HG03280 (cell line): ENCODE results near the gene LAT.
"Not testable (repeated sequence)": the region's sequence is repeated elsewhere in the genome, so short reads cannot be mapped to it uniquely, and the experiment has no call there.

Source experiments
- ATAC-seq: cut with Tn5 transposase; IDR thresholded peaks from one replicate; pipeline ENCODE4 v1.9.1; 2021; ENCODE audit warnings: mild to moderate bottlenecking, moderate library complexity; ENCODE audit not compliant: unreplicated experiment

Gene LAT, protein sequence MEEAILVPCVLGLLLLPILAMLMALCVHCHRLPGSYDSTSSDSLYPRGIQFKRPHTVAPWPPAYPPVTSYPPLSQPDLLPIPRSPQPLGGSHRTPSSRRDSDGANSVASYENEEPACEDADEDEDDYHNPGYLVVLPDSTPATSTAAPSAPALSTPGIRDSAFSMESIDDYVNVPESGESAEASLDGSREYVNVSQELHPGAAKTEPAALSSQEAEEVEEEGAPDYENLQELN

DNA sequence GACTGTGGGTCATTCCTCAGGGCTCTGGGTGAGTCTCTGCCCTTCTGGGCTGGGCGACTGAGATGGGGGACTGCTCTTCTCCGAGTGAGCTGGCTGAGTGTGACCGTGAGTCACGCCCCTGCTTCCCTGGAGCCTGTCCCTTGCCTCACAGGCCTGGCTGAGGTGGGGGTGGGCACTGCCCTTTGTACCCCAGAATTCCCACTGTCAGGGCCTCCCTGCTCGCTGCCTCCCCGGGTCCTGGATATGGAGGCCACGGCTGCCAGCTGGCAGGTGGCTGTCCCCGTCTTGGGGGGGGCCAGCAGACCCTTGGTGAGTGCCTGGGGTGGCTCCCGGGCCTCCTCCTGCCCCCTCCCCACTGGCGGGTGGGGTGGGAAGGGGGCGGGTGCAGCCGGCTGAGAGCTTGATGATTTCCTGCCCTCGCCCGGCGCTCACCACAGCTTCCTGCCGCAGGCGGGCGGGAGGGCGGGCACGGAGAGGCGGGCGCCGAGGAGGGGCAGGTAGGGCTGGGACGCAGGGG is at the start of gene LAT:
TSS of gene LAT (plus strand) at position 434 of the 517 bp plus-strand sequence. CDS start 366 bp downstream, outside the sequence.
- ATAC-seq, result no peak

DNA sequence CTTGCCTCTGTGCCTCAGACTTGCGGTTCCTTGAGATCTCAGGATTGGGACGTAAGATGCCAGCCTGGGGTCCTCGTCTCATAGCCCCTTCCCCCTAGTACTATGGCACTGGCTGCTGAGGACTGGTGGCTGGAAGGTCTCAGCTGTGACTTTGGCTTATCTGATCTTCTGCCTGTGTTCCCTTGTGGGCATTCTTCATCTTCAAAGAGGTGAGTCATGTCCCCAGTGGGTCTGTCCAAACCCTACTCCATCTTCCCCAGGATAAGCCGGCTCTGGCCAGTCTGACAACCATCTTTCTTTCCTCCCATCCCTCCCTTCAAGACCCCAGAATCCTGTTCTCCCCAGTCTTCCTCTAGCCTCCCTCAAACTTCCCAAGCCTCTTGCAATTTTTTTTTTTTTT is 49.5 kb upstream of the LAT start:
- no peak for ATAC-seq

DNA sequence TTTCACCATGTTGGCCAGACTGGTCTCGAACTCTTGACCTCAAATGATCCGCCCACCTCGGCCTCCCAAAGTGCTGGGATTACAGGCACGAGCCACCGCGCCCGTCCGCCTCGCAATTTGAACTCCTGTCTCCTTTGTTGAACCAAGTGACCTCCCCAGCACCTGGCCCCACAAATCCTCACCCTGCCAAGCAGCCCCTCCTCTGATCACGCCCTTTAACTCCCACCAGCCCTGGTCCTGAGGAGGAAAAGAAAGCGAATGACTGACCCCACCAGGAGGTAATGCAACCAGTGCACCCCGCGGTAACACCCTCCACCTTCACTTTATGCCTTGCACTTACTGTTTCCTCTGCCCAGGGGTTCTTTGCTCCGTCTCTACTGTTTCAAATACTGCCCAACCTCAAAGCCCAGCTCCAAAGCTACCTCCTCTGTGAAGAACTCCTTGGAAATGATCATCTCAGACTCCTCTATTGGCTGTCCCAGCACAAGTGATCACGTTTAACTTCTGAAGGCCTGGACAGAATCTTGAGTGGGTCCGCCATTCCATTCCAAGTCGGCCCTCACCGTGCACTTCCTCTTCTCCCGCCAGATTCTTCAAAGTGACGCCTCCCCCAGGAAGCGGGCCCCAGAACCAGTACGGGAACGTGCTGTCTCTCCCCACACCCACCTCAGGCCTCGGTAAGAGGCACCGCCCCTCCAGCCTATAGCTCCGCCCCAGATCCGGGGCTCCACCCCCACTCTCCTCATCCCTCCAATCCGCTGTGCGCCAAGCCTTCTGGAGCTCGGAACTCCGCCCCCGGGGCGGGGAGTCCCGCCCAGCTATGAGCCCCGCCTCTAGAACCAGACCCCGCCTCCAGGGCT is 48.7 kb upstream of the LAT start:
- peak; percentile 64 for ATAC-seq

DNA sequence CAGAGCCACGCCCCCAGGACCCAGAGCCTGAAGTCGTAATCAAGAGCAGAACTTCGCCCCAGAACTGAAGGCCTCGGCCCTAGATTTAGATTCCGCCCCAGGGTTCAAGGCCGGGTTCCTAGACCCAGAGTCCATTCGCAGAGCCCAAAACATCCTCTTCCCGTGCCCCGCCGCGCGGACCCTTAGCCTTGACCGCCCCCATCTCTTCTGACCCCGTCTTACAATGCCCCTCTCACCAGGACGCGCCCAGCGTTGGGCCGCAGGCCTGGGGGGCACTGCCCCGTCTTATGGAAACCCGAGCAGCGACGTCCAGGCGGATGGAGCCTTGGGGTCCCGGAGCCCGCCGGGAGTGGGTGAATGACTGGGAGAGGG is 48.1 kb upstream of the LAT start:
- no peak for ATAC-seq

DNA sequence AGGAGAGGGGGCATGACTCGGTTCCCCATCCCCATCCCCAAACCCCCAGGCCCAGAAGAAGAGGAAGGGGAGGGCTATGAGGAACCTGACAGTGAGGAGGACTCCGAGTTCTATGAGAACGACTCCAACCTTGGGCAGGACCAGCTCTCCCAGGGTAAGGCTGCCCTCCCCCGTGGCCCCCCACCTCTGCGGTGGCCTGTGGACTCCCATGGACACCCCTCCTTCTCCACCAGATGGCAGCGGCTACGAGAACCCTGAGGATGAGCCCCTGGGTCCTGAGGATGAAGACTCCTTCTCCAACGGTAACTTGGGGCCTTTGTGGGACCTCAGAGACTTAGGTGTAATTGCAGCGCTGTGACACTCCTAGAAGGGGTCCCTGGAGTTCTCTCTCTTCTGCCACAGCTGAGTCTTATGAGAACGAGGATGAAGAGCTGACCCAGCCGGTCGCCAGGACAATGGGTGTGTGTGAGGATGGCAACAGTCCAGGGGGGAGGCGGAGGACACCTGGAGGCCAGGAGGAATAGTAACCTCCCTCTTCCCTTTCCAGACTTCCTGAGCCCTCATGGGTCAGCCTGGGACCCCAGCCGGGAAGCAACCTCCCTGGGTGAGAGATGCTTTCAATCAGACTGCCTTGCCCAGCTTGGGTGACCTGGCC is 47.5 kb upstream of the LAT start:
- no peak for ATAC-seq

DNA sequence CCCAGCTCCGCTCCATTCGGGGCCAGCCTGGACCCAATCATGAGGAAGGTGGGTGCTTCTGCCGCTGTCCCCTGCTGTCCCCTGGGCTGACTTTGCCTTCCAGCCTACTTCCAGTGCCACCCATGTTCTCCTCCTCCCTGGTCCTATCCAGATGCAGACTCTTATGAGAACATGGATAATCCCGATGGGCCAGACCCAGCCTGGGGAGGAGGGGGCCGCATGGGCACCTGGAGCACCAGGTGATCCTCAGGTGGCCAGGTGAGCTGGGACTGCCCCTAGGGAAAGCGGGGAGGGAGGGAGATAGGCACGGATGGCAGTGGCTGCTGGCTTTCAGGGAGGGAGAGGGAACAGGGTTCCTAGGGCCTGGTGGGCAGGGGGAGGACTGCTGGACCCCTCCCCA is 46.1 kb upstream of the LAT start:
- no peak for ATAC-seq

DNA sequence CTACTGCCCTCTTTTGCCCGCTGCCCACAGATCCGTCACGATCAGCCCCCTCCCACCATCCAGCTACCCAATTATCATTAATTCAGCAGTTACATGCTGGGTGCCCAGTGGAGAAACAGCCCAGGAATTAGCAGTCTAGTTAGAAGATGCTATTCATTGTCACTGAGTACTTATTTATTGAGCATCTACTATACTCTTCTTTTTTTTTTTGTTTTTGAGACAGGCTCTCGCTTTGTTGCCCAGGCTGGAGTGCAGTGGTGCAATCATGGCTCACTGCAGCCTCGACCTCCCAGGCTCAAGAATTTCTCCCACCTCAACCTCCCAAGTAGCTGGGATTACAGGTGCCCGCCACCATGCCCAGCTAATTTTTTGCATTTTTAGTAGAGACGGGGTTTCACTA is 45.0 kb upstream of the LAT start:
- not testable (repeated sequence) for ATAC-seq

DNA sequence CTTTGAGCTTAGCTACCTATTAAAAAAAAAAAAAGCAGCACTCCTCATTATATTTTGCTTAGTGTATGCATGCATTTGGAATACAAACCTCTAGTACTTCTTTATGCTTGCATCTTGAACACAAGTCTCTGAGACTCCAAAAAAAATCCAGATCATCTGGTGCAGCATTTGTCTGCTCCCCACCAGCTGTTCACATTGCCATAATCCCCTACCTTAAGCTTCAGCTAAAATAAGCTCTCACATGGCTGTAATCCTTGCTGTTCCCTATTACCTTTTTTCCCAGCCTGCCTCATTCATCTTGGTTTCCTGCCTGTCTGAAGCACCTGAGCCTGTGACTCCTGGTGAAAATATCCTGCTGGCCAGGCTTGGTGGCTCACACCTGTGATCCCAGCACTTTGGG is 41.6 kb upstream of the LAT start:
- no peak for ATAC-seq

DNA sequence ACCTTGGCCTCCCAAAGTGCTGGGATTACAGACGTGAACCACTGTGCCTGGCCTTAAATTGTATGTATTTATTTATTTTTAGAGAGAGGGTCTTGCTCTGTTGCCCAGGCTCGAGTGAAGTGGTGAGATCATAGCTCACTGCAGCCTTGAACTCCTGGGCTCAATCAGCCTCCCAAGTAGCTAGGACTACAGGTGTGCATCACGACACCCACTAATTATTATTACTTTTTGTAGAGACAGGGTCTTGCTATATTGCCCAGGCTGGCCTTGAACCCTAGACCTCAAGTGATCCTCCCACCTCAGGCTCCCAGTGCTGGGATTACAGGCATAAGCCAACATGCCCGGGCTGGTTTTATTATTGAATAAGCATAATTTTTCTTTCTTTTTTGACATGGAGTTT is 38.2 kb upstream of the LAT start:
- no peak for ATAC-seq

DNA sequence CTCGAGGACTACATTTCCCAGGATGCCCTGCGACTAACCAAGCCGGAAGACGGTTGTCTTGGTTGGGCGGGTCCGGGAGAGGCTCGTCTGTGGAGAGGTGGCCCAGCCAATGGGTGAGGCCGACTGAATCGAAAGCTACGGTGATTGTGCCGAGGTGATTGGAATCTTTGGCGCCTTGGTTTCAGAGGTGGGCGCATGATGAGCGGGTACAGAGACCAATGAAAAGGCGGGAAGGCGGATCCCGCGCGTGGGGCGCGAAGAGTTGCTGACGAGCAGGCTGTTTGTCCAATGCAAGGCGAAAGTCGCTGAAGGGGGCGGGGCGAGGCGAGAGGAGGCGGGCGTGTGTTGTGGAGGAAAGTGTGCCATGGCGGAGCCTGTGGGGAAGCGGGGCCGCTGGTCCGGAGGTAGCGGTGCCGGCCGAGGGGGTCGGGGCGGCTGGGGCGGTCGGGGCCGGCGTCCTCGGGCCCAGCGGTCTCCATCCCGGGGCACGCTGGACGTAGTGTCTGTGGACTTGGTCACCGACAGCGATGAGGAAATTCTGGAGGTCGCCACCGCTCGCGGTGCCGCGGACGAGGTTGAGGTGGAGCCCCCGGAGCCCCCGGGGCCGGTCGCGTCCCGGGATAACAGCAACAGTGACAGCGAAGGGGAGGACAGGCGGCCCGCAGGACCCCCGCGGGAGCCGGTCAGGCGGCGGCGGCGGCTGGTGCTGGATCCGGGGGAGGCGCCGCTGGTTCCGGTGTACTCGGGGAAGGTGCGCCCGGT is 34.0 kb upstream of the LAT start, which contains the start of gene NFATC2IP:
TSS of gene NFATC2IP (plus strand) at position 290 of the 762 bp plus-strand sequence. CDS start at position 365, 75 bp downstream.
- peak; percentile 97 for ATAC-seq

DNA sequence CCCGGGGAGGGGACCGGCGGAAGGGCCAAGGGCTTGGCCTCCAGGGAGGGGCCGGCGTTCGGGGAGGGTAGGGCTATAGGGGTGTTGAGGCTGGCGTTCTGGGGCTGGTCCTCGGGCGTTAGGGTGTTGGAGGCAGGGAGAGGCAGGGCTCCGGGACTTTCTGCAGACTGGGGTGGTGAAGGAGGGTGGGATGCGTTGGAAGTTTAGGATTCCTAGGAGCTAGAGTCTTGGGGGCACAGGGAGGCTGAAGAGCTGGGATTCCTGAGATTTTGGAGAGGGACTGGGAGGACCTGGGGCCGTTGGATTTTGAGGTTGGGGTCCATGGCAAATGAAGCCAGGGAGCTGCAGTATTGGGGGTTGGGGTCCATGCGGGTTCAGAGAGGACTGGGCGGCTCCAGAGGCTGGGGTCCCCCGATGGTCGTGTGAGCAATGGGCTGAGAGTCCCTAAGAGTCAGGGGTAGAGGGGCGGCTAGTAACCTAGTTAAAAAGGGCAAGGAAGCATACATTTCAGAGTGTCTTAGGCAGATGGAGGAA is 33.4 kb upstream of the LAT start:
- no peak for ATAC-seq

DNA sequence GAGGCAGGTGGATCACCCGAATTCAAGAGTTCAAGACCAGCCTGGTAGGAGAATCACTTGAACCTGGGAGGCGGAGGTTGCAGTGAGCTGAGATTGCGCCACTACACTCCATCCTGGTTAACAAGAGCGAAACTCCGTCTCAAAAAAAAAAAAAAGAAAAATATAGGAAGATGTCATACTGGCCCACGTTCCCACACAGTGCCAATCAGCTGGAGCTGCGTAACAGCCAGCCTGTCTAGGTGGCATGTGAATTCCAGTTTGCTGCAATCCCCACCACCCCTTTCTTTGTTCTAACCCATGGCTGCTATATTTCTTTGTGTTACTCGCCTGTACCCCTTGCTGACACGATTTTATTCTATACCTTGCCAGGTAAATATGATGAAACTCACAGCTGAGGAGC is 26.6 kb upstream of the LAT start:
- no peak for ATAC-seq

DNA sequence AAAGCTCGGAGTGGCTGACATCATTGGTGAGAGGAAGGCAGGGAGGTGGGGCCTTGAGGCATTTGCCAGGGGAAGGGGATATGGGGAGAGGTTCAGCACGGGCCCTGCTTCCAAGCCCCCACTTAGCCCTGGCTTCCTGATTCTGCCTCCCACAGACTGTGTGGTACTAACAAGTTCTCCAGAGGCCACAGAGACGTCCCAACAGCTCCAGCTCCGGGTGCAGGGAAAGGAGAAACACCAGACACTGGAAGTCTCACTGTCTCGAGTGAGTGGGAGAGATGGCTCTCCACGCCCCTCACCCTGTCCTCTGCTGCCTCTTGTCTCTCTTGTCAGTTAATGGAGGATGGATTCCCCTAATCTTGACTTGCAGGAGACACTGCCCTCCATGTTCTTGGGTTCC is 26.0 kb upstream of the LAT start:
- no peak for ATAC-seq

DNA sequence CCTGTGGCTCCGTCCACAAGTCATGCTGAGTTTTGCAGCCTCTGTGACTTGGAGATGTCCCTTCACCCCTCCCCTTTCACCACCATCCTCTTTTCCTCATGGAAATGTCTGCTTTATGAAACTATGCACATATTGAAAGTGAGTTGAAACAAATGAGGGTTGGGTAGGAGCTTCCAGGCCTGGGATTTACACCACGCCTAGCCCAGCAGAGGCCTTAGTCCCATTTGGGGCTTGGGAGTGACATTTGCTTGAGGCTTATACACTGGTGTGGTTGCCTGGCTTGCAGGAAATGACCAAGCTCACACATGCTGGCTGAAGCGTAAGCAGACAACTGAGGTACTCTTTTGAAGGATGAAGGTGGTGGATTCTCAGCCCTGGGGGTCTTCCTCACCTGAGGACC is 20.8 kb upstream of the LAT start:
- no peak for ATAC-seq

DNA sequence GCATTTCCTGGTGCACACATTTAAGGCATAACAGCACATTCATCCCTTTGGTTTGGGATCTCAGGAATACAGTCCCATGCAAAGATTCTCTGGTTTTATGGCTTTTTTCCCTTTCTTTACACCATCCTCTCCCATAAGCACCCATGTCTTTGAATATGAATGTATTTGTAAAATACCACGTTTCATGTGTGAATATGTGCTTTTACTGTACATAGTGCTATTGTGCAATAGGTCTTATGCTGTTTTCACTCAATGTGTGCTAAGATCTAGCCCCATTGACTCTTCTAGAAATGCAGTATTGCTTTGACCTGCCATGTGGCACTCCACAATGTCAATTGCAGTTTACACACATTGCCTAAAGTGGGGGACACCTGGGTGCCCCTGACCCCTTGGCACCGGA is 20.4 kb upstream of the LAT start:
- ATAC-seq, result no peak

DNA sequence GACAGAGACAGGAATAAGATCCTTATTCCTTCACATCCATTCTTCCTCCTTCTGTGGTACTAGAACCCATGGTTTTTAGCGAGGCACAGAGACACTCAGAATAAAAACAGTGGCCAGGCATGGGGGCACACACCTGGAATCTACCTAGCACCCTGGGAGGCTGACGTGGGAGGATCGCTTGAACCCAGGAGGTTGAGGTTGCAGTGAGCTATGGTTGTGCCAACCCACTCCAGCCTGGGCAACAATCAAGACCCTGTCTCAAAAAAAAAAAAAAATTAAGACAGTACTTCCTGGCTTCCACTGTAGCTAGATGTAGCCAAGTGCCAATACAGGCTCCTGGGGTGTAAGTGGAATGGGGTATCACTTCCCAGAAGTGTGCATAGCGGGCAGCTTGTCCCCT is 17.7 kb upstream of the LAT start:
- no peak for ATAC-seq

DNA sequence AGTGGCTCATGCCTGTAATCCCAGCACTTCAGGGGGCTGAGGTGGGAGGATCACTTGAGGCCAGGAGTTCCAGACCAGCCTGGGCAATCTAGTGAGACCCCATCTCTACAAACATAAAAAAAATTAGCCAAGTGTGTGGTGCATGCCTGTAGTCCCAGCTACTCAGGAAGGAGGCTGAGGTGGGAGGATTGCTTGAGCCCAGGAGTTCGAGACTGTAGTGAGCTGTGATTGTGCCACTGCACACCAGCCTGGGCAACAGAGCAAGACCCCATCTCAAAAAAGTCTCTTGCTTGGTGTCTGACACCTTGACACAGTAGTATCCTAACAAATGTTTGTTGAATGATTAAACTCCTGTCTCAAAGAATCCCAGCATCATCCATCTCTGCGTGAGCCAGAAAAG is 15.2 kb upstream of the LAT start:
- not testable (repeated sequence) for ATAC-seq

DNA sequence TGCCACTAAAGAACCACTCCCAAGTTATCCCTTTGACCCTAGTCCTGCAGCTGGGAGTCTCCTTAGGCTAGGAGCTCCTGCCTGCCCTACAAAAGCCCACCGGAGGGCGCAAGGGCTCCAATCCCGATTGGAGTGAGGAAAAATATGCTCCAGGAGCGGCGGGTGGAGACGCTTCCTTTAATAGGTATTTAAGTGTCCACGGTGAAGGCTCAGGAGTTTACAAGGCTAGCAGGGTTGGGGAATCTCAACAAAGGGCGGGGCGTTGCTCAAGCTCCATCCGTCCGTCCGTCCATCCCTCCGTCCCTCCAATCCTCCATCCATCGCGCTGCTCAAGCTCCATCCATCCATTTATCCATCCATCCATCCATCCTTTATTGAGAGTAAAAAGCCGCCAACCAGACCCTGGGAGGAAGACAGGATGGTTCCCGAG is 10.8 kb upstream of the LAT start:
- ATAC-seq, result no peak

DNA sequence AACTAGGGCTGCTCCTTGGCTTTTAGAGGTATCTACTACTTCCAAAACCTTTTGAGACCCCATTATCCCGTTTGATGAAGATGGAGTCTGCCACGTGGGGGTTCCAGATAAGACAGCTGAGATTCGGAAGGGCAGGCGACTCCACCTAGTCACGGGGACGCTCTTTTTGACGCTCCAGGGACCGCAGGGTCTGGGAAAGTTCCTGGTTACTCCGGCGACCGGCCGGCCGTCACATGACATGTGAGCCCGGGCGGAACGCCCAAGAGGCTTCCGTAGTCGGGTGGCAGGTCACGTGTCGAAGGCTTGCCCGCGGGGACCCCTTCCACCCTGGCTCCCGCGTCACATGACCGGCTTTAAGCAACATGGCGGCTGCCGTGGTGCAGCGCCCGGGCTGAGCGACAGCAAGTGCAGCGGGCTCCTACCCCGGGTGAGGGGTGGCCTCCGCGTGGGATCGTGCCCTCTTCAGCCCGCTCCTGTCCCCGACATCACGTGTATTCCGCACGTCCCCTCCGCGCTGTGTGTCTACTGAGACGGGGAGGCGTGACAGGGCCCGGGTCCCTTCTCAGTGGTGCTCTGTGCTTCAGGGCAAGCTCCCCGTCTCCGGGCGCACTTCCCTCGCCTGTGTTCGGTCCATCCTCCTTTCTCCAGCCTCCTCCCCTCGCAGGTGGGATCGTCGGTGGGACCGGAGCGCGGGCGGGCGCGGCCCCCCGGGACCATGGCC is 10.3 kb upstream of the LAT start, which contains the start of gene SPNS1:
TSS of gene SPNS1 (plus strand) at position 342 of the 721 bp plus-strand sequence. CDS start at position 716, 374 bp downstream.
- peak; percentile 92 for ATAC-seq

DNA sequence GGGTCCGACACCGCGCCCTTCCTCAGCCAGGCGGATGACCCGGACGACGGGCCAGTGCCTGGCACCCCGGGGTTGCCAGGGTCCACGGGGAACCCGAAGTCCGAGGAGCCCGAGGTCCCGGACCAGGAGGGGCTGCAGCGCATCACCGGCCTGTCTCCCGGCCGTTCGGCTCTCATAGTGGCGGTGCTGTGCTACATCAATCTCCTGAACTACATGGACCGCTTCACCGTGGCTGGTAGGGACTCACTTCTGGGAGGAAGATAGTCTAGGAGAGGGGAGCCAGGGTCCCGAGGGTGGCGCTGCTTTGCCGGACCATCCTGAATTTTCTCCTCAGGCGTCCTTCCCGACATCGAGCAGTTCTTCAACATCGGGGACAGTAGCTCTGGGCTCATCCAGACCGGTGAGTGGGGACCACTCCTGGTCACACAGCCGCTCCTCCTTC is 9.7 kb upstream of the LAT start:
- ATAC-seq, result peak; percentile 21
